HG03108 (cell line): ENCODE measurements around the gene HS3ST5.
"Not testable (repeated sequence)": the region's sequence is repeated elsewhere in the genome, so short reads cannot be mapped to it uniquely, and the experiment has no call there.

Source experiments
- ATAC-seq: cut with Tn5 transposase; IDR thresholded peaks from one replicate; pipeline ENCODE4 v1.9.1; 2021; ENCODE audit warnings: moderate library complexity; ENCODE audit not compliant: unreplicated experiment

The HS3ST5 gene

GRCh38 chr6:114061741-114062140 is 281.1 kb downstream of the HS3ST5 start:
- ATAC-seq = no peak

- no peak for ATAC-seq
These were observed 281.7 kb downstream of the HS3ST5 start for GRCh38 chr6:114061116-114061515.

- ATAC-seq = no peak
These were observed 284.4 kb downstream of the HS3ST5 start for GRCh38 chr6:114058435-114058834.

- ATAC-seq = no peak
These were observed 287.1 kb downstream of the HS3ST5 start for GRCh38 chr6:114055763-114056162.

GRCh38 chr6:114055349-114055748 is 287.5 kb downstream of the HS3ST5 start:
- ATAC-seq = no peak

GRCh38 chr6:114053791-114054190 is 289.0 kb downstream of the HS3ST5 start:
- ATAC-seq = no peak

- ATAC-seq = no peak
These were observed 290.7 kb downstream of the HS3ST5 start for GRCh38 chr6:114052141-114052540.

GRCh38 chr6:114051031-114051430 is 291.8 kb downstream of the HS3ST5 start:
- no peak for ATAC-seq

GRCh38 chr6:114049367-114049966 is 293.4 kb downstream of the HS3ST5 start:
- no peak for ATAC-seq

- not testable (repeated sequence) for ATAC-seq
These were observed 298.3 kb downstream of the HS3ST5 start for GRCh38 chr6:114044566-114044965.

GRCh38 chr6:114042267-114043016 is 300.4 kb downstream of the HS3ST5 start:
- no peak for ATAC-seq

- no peak for ATAC-seq
These were observed 302.0 kb downstream of the HS3ST5 start for GRCh38 chr6:114040871-114041270.

GRCh38 chr6:114039841-114040240 is 303.0 kb downstream of the HS3ST5 start:
- no peak for ATAC-seq

GRCh38 chr6:114033606-114034005 is 309.2 kb downstream of the HS3ST5 start:
- ATAC-seq = no peak

- ATAC-seq = no peak
These were observed 310.1 kb downstream of the HS3ST5 start for GRCh38 chr6:114032721-114033120.

- ATAC-seq = no peak
These were observed 312.1 kb downstream of the HS3ST5 start for GRCh38 chr6:114030767-114031166.

GRCh38 chr6:114024746-114025145 is 318.1 kb downstream of the HS3ST5 start:
- ATAC-seq = no peak

GRCh38 chr6:114020196-114020595 is 322.6 kb downstream of the HS3ST5 start:
- no peak for ATAC-seq

- ATAC-seq = not testable (repeated sequence)
These were observed 325.7 kb downstream of the HS3ST5 start for GRCh38 chr6:114017146-114017545.

- not testable (repeated sequence) for ATAC-seq
These were observed 328.7 kb downstream of the HS3ST5 start for GRCh38 chr6:114014106-114014505.

- not testable (repeated sequence) for ATAC-seq
These were observed 331.3 kb downstream of the HS3ST5 start for GRCh38 chr6:114011486-114011885.

GRCh38 chr6:114010540-114010939 is 332.3 kb downstream of the HS3ST5 start:
- ATAC-seq = no peak

- no peak for ATAC-seq
These were observed 333.6 kb downstream of the HS3ST5 start for GRCh38 chr6:114009192-114009591.
